Transverse colon (tissue), 4 donors: ENCODE measurements around the gene CBX8. TPM values are rescaled to one million over a fixed set of nuclear protein-coding genes. Genes with fewer than 3 reads are reported as not detected.

Experiments used
- DNase-seq: peaks from one replicate; pipeline ENCODE4 v3.0.0-alpha.2; 2019
- H3K27ac ChIP-seq, 4 donors: fragments of 200-600 bp; sonication (generic); 2 replicates each; pipeline ENCODE4 v1.5.1; 2016 to 2018; ENCODE audit warnings: inconsistent platforms in 4 of 4
- H3K27me3 ChIP-seq: fragments of 200-600 bp; sonication (generic); 2 replicates; pipeline ENCODE4 v1.5.1; 2017; ENCODE audit warnings: inconsistent platforms
- H3K36me3 ChIP-seq, 4 donors: fragments of 200-600 bp; sonication (generic); 2 replicates each; pipeline ENCODE4 v1.5.1; 2017 to 2019; ENCODE audit warnings: inconsistent platforms in 4 of 4
- H3K4me1 ChIP-seq, 4 donors: fragments of 200-600 bp; sonication (generic); 2 replicates each; pipeline ENCODE4 v1.5.1; 2017 to 2020; ENCODE audit warnings: inconsistent platforms in 4 of 4
- H3K4me3 ChIP-seq, 4 donors: fragments of 200-600 bp; sonication (generic); 1 replicate in 1 of 4; 2 replicates in 3 of 4; pipeline versions ENCODE4 v1.5.1 to v1.6.1; 2017 to 2019; ENCODE audit warnings: inconsistent platforms in 4 of 4
- H3K9me3 ChIP-seq, 2 donors: fragments of 200-600 bp; sonication (generic); 2 replicates each; pipeline ENCODE4 v1.5.1; 2017 to 2019; ENCODE audit warnings: inconsistent platforms in 2 of 2
- EP300 ChIP-seq: sonication (generic); formaldehyde crosslinking; IDR thresholded peaks from one replicate; pipeline ENCODE4 v1.6.1; 2017; ENCODE audit warnings: antibody characterized with exemption, low read depth
- POLR2A ChIP-seq: fragments of 450-650 bp; IDR thresholded peaks from one replicate; pipeline ENCODE4 v1.6.1; 2016; ENCODE audit warnings: antibody characterized with exemption, mild to moderate bottlenecking, moderate library complexity
- POLR2AphosphoS5 ChIP-seq, 3 donors: sonication (generic); formaldehyde crosslinking; IDR thresholded peaks; one replicate each; pipeline ENCODE4 v1.6.1; 2016; ENCODE audit warnings: antibody characterized with exemption in 3 of 3
- WGBS, 2 donors: methylation state at CpG; one replicate each; pipeline ENCODE4 v1.1.5; 2018; ENCODE audit warnings: low coverage in 1 of 2; 5-methylcytosine and 5-hydroxymethylcytosine counted together
- in situ Hi-C, 4 donors: fragments of 200-750 bp; cut with MboI; loops; one replicate each; pipeline versions ENCODE4 v1.15.0 to v1.15.1; 2017; ENCODE audit warnings: low sequenced_read_pairs in 3 of 4, low pct_ligation_motif_present in 1 of 4, low pct_unique_long_range_greater_than_20kb in 1 of 4
- intact Hi-C: fragments of 100-400 bp; cut with DNase I; formaldehyde crosslinking; loops from one replicate; pipeline ENCODE4 v1.15.1; 2023; ENCODE audit warnings: low total_unique reads
- total RNA-seq, 4 donors: library from RNA; depleted of rRNA; stranded (reverse); fragments of >200 nt; gene quantifications; one replicate each; pipeline ENCODE4 v1.1.0, GENCODE V29; 2016
- TF ChIP-seq, protein P1 (sequence below), 5 experiments: fragments of 200-600 bp in 3 of 5; fragments of 450-650 bp in 2 of 5; sonication (generic) in 3 of 5; IDR thresholded peaks; 1 replicate in 2 of 5; 2 replicates in 3 of 5; pipeline ENCODE4 v1.5.1; 2016 to 2017; ENCODE audit warnings: antibody characterized with exemption in 5 of 5, inconsistent platforms in 3 of 5, mild to moderate bottlenecking in 2 of 5, moderate library complexity in 1 of 5

Gene CBX8
- total RNA-seq, 4 donors from 2014 or later = 1.5 to 4.4 (median 3.1) TPM

DNA sequence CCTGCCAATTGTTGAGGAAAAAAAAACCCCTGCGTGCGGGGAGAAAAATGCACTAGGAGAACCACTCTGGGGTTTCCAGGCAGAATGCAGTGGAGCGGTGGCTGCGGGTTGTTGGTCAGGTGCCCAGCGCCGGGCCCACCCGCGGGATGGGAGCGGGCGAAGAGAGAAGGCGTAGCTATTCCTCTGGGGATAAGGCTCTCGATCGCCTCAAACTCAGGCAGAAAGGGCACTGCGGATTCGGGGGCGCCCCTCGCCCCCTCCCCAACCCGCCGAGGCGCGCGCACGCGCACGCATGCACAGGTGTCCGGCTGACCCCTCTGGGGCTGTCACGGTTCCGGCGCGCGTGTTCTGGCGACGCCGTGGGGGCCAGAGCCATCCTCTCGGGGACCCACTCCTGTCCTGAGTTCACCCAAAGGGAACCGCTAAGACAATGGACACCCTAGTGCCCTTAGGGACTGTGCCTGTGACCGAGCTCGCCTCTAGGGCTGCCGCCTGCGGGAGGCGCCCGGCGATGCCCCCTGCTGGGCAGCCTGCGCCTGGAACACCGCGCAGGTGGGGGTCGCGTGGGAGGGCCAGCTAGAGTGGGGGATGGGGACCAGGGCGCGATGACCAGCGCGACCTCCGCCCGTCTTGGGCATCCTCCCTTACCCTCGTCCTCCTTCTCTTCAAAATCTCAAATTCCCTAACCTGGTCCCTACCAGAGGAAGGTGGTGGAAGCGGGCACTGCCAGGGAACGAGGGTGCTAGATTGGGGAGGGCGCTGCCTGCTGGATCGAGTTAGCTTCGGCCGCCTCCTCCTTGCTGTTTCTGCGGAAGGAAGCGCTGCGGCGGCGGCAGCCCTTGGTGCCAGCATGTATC lies 14.4 kb upstream of the CBX8 start:
- no peak overlapping the region for H3K27ac ChIP-seq
- H3K4me3 ChIP-seq = no peak overlapping the region
- H3K4me1 ChIP-seq = peaks cover 25 to 58% (median 55%) of the 10 kb centered on the region in 4 donors
- in situ Hi-C loops = loop anchor here in 2 of 4 donors (25.0 kb wide), 1 partner anchor 176 kb away; no protein-coding TSS in a partner anchor
- DNase-seq = no peak
- no peaks in the 10 kb centered on the region for H3K36me3 ChIP-seq
- H3K9me3 ChIP-seq = no peaks in the 10 kb centered on the region
- no peak for TF ChIP-seq EP300
- TF ChIP-seq, protein P1, sequence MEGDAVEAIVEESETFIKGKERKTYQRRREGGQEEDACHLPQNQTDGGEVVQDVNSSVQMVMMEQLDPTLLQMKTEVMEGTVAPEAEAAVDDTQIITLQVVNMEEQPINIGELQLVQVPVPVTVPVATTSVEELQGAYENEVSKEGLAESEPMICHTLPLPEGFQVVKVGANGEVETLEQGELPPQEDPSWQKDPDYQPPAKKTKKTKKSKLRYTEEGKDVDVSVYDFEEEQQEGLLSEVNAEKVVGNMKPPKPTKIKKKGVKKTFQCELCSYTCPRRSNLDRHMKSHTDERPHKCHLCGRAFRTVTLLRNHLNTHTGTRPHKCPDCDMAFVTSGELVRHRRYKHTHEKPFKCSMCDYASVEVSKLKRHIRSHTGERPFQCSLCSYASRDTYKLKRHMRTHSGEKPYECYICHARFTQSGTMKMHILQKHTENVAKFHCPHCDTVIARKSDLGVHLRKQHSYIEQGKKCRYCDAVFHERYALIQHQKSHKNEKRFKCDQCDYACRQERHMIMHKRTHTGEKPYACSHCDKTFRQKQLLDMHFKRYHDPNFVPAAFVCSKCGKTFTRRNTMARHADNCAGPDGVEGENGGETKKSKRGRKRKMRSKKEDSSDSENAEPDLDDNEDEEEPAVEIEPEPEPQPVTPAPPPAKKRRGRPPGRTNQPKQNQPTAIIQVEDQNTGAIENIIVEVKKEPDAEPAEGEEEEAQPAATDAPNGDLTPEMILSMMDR (IDR thresholded peaks at IDR 0.05) = peak; percentile 40 to 75 (median 52)
- no peak for TF ChIP-seq POLR2AphosphoS5 (IDR thresholded peaks at IDR 0.05)
- TF ChIP-seq POLR2A = no peak
- intact Hi-C loops = no loop called here
- WGBS, 2 donors = 3% methylated on average over 47 of the region's 66 CpGs; no CpG with 5 or more reads in 1 of the 2 donors
- H3K27me3 ChIP-seq = peaks cover 99% of the 10 kb centered on the region

DNA sequence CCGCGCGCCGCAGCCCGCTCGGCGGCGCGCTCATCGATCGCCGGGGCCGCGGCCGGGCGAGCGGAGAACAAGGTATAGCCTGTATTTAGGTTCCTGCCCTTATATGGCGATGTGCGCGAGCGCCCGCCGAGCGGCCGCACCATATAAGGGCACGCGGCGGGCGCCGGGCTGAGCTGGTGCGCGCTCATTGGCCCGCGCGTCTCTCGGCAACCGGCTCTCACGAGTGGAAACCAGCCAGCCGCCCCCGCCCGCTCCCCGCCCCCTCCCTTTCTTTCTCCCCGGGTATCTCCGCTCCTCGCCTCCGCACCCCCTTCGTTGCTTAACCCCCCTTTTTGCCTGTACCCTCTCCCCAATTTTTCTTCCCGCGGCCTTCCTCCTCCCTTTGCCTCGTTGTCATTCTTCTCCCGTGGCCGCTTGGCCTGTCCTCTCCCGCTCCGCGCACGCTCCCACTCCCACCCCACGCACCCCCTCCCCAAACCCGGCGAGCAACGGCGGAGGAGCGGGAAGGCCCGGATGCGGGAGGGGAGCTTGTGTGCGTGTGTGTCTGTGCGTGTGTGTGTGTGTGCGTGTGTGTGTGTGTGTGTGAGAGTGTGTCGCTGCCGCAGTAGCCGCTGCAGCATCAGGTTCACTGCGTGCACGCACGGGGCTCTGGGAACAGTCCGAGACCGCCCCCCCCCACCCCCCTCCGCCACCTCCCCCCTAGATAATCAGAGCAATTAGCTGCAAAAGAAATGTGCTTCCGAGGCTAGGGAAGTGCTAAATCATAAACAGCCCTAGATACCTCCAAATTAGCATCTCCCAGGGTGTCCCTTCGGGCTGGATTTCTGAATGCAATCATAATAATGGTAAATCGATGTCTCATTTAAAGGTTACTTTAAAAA lies 13.5 kb upstream of the CBX8 start:
- no peak for TF ChIP-seq POLR2A
- TF ChIP-seq POLR2AphosphoS5 (IDR thresholded peaks at IDR 0.05) = no peak
- TF ChIP-seq, protein P1 (IDR thresholded peaks at IDR 0.05) = no peak
- no peak for TF ChIP-seq EP300
- Histone ChIP-seq H3K36me3 (no peaks in the 10 kb centered on the region), H3K9me3 (no peaks in the 10 kb centered on the region), H3K27ac (no peak overlapping the region), H3K4me3 (peak overlapping the region in 1 of 4 donors; percentile 21), H3K4me1 (peaks cover 25 to 55% (median 53%) of the 10 kb centered on the region in 4 donors), H3K27me3 (peaks cover 99% of the 10 kb centered on the region)
- 0 to 1% methylated on average over 1 to 77 of the region's 79 CpGs for WGBS, 2 donors
- intact Hi-C loops (no loop called here), in situ Hi-C loops (loop anchor here in 2 of 4 donors (25.0 kb wide), 1 partner anchor 177 kb away; no protein-coding TSS in a partner anchor)
- peak; percentile 85 for DNase-seq

DNA sequence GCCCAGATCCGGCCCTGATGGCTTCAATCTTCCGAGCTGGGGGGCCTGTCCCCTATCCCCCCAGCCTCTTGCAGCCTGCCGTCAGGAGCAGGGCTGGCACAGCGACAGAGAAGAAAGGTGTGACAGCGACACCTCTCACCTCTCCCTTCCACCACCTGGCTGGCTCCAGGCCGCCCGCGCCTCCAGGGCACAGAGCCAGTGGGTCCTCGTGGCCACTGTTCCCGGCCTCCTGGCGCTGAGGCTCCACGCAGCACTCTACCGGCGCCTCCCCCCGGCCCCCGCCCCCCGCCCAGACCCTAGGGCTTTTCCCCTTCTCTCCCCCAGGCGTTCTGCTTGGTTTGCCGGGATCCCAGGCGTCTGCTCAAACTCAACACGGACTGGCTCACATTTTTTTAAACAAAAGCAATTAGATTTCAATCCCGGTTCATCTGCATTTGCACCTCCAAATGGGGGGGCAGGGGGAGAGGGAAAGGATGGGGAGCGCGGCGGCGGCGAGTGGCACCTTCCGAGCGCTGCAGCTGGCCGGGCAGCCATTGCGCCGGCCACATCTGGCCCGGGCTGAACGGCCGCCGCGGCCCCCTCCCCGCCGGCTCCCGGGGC lies 12.8 kb upstream of the CBX8 start:
- intact Hi-C loops (no loop called here), in situ Hi-C loops (loop anchor here in 2 of 4 donors (25.0 kb wide), 1 partner anchor 178 kb away; no protein-coding TSS in a partner anchor)
- Histone ChIP-seq H3K9me3 (no peaks in the 10 kb centered on the region), H3K4me3 (no peak overlapping the region), H3K36me3 (no peaks in the 10 kb centered on the region), H3K4me1 (peaks cover 23 to 48% (median 45%) of the 10 kb centered on the region in 4 donors), H3K27me3 (peaks cover 99% of the 10 kb centered on the region), H3K27ac (no peak overlapping the region)
- no peak for TF ChIP-seq EP300
- TF ChIP-seq POLR2AphosphoS5 (IDR thresholded peaks at IDR 0.05) = no peak
- TF ChIP-seq POLR2A = no peak
- TF ChIP-seq, protein P1 (IDR thresholded peaks at IDR 0.05) = no peak
- peak; percentile 53 for DNase-seq
- WGBS, 2 donors = 6% methylated on average over 36 of the region's 40 CpGs; no CpG with 5 or more reads in 1 of the 2 donors
